ENCODE data around the gene LARGE2.

Gene LARGE2

GRCh38 chr11:45881708-45882368 lies 40.6 kb upstream of the LARGE2 start:
- no peak overlapping the region for H3K4me3 ChIP-seq (ENCODE audit: low read depth, low read length)
- TF ChIP-seq CTCF (IDR thresholded peaks at IDR 0.05; ENCODE audit: low read depth, low read length) = no peak

GRCh38 chr11:45884596-45885185 lies 37.8 kb upstream of the LARGE2 start:
- TF ChIP-seq CTCF (IDR thresholded peaks at IDR 0.05; ENCODE audit: low read depth, low read length) = no peak
- no peak overlapping the region for H3K4me3 ChIP-seq (ENCODE audit: low read depth, low read length)

- peak within 1 kb of the TSS; percentile 54 for H3K4me3 ChIP-seq (ENCODE audit: low read depth, low read length)
- no peak for TF ChIP-seq CTCF (IDR thresholded peaks at IDR 0.05; ENCODE audit: low read depth, low read length)
These were observed 37.1 kb upstream of the LARGE2 start, which contains the start of gene MAPK8IP1 for GRCh38 chr11:45885274-45885920. Gene MAPK8IP1, plus strand, starts transcription at chr11:45885651. Its CDS starts 170 bp downstream, at chr11:45885821.

- no peak for TF ChIP-seq CTCF (IDR thresholded peaks at IDR 0.05; ENCODE audit: low read depth, low read length)
- peak overlapping the region; percentile 54 for H3K4me3 ChIP-seq (ENCODE audit: low read depth, low read length)
These were observed 36.3 kb upstream of the LARGE2 start for GRCh38 chr11:45885921-45886721.

- no peak overlapping the region for H3K4me3 ChIP-seq (ENCODE audit: low read depth, low read length)
- no peak for TF ChIP-seq CTCF (IDR thresholded peaks at IDR 0.05; ENCODE audit: low read depth, low read length)
These were observed 35.5 kb upstream of the LARGE2 start for GRCh38 chr11:45886816-45887520.

GRCh38 chr11:45887587-45887986 lies 34.9 kb upstream of the LARGE2 start:
- TF ChIP-seq CTCF (IDR thresholded peaks at IDR 0.05; ENCODE audit: low read depth, low read length) = no peak
- H3K4me3 ChIP-seq (ENCODE audit: low read depth, low read length) = no peak overlapping the region
